Coronary artery (tissue), 2 donors: Measurements from ENCODE around the gene FBF1.

ENCODE experiments used
- DNase-seq: peaks from one replicate; pipeline ENCODE4 v3.0.0-alpha.2; 2017; ENCODE audit warnings: low spot score
- H3K27ac ChIP-seq, 2 donors: fragments of 200-600 bp; sonication (generic); one replicate each; pipeline ENCODE4 v1.5.1; 2016 to 2019
- H3K4me3 ChIP-seq: fragments of 200-600 bp; sonication (generic); 2 replicates; pipeline ENCODE4 v1.5.1; 2016; ENCODE audit warnings: mild to moderate bottlenecking, moderate library complexity
- CTCF ChIP-seq: fragments of 200-600 bp; sonication (generic); IDR thresholded peaks from one replicate; pipeline ENCODE4 v1.5.1; 2019; ENCODE audit warnings: antibody characterized with exemption

Gene FBF1

GRCh38 chr17:75921596-75921995 is 19.2 kb downstream of the FBF1 start:
- Histone ChIP-seq H3K4me3 (no peak overlapping the region), H3K27ac (no peak overlapping the region)
- no peak for TF ChIP-seq CTCF
- DNase-seq, result no peak

GRCh38 chr17:75920045-75920560 is 20.7 kb downstream of the FBF1 start:
- no peak for TF ChIP-seq CTCF
- DNase-seq, result no peak
- Histone ChIP-seq H3K27ac (no peak overlapping the region), H3K4me3 (no peak overlapping the region)

GRCh38 chr17:75919611-75920010 is 21.2 kb downstream of the FBF1 start:
- no peak for DNase-seq
- Histone ChIP-seq H3K4me3 (no peak overlapping the region), H3K27ac (no peak overlapping the region)
- no peak for TF ChIP-seq CTCF

- TF ChIP-seq CTCF, result no peak
- no peak overlapping the region for H3K27ac ChIP-seq
- DNase-seq, result no peak
- no peak overlapping the region for H3K4me3 ChIP-seq
Measured at GRCh38 chr17:75917917-75918445, 22.9 kb downstream of the FBF1 start.

- TF ChIP-seq CTCF, result no peak
Measured at GRCh38 chr17:75917141-75917916, 23.5 kb downstream of the FBF1 start.

GRCh38 chr17:75915268-75915667 is 25.6 kb downstream of the FBF1 start:
- no peak for TF ChIP-seq CTCF
- no peak overlapping the region for H3K4me3 ChIP-seq
- no peak for DNase-seq
- no peak overlapping the region for H3K27ac ChIP-seq

More at GRCh38 chr17:75917141-75917916, 23.5 kb downstream of the FBF1 start:
- Histone ChIP-seq H3K4me3 (no peak overlapping the region), H3K27ac (no peak overlapping the region)
- no peak for DNase-seq
